Uterus (tissue), 2 donors: ENCODE results near the gene CPZ.

Experiments
- CTCF ChIP-seq, 4 experiments: fragments of 200-600 bp in 2 of 4; fragments of 450-650 bp in 2 of 4; sonication (generic) in 2 of 4; IDR thresholded peaks; one replicate each; pipeline ENCODE4 v1.5.1; 2016 to 2019; ENCODE audit warnings: antibody characterized with exemption in 4 of 4, mild to moderate bottlenecking in 2 of 4, moderate library complexity in 1 of 4
- POLR2A ChIP-seq, 2 donors: fragments of 450-650 bp; IDR thresholded peaks; one replicate each; pipeline ENCODE4 v1.6.1; 2016; ENCODE audit warnings: antibody characterized with exemption in 2 of 2, mild to moderate bottlenecking in 1 of 2, moderate library complexity in 1 of 2

- TF ChIP-seq CTCF (IDR thresholded peaks at IDR 0.05) (no peak), POLR2A (IDR thresholded peaks at IDR 0.05) (no peak)
These were observed 6.5 kb downstream of the CPZ start for GRCh38 chr4:8599091-8599460.
